HepG2 (cell line): ENCODE data around the gene NPSR1. TPM values are rescaled to one million over a fixed set of nuclear protein-coding genes. Genes with fewer than 3 reads are reported as not detected.

Experiments used
- ATAC-seq: fragments of 200-7000 bp; cut with Tn5 transposase; 3 replicates; pipeline ENCODE4 v1.9.1; 2020; ENCODE audit warnings: mild to moderate bottlenecking, moderate library complexity
- BruUV-seq: library from RNA; stranded (reverse); fragments of 400-500 nt; replicated peaks from 2 replicates; lab custom pipeline; 2021; lab: Mats Ljungman, UMichigan
- CTCF ChIA-PET: fragments of 300-600 bp; formaldehyde crosslinking; extraction: SDS; loops from one replicate; lab custom pipeline; 2021; ENCODE audit warnings: low total read pairs, inconsistent platforms, low intra/inter-chr PET ratio; lab: Yijun Ruan, JAX
- POLR2A ChIA-PET: fragments of 350-600 bp; sonication (Branson Sonifier 250); formaldehyde crosslinking; loops from one replicate; lab custom pipeline; 2020; ENCODE audit warnings: antibody characterized with exemption, inconsistent platforms; lab: Yijun Ruan, JAX
- DNase-seq: peaks from one replicate; pipeline ENCODE4 v3.0.0-alpha.2; 2015; ENCODE audit warnings: low spot score
- FAIRE-seq: peaks from 3 replicates; lab custom pipeline; 2011; peaks lifted over from hg19 to GRCh38; lab: Jason Lieb, UNC
- H2AFZ ChIP-seq: one replicate; pipeline ENCODE4 v1.6.1; 2011; ENCODE audit warnings: low read length, inconsistent platforms
- H3K27ac ChIP-seq: fragments of 300-600 bp; 3 replicates; pipeline ENCODE4 v1.8.0; 2011; ENCODE audit warnings: mixed run types, mild to moderate bottlenecking, mixed read lengths, low read length, inconsistent platforms; ENCODE audit not compliant: insufficient read depth; ENCODE audit errors: extremely low read length
- H3K27me3 ChIP-seq, 2 experiments: fragments of 200-600 bp in 1 of 2; 2 replicates in 1 of 2; 3 replicates in 1 of 2; pipeline versions ENCODE4 v1.6.0 to v1.8.0; 2011; ENCODE audit warnings: low read length in 2 of 2, mild to moderate bottlenecking in 2 of 2, moderate library complexity in 2 of 2, inconsistent platforms in 1 of 2; ENCODE audit not compliant: insufficient read depth in 2 of 2, control insufficient read depth in 1 of 2
- H3K36me3 ChIP-seq, 2 experiments: fragments of 200-600 bp in 1 of 2; replicated peaks in 1 of 2; 2 replicates in 1 of 2; 3 replicates in 1 of 2; pipeline versions ENCODE4 v1.5.1 to v1.8.0; 2011; ENCODE audit warnings: low read length in 2 of 2, inconsistent platforms in 1 of 2; ENCODE audit not compliant: insufficient read depth in 2 of 2, control insufficient read depth in 1 of 2
- H3K4me1 ChIP-seq: 2 replicates; pipeline ENCODE4 v1.5.1; 2012; ENCODE audit warnings: low read length, inconsistent platforms; ENCODE audit not compliant: insufficient read depth
- H3K4me2 ChIP-seq: 2 replicates; pipeline ENCODE4 v1.6.0; 2011; ENCODE audit warnings: low read depth, low read length, inconsistent platforms
- H3K4me3 ChIP-seq, 3 experiments: fragments of 200-600 bp in 1 of 3; sonication (generic), shearing (Covaris generic) in 1 of 3; replicated peaks in 1 of 3; 2 replicates each; pipeline ENCODE4 v1.5.1; 2011 to 2016; ENCODE audit warnings: low read length in 3 of 3, inconsistent platforms in 2 of 3, low read depth in 2 of 3, mild to moderate bottlenecking in 2 of 3, control low read depth in 1 of 3, mixed read lengths in 1 of 3; ENCODE audit not compliant: insufficient read depth in 1 of 3
- H3K79me2 ChIP-seq: one replicate; pipeline ENCODE4 v1.6.1; 2011; ENCODE audit warnings: low read length, inconsistent platforms; ENCODE audit not compliant: insufficient read depth
- H3K9ac ChIP-seq: 2 replicates; pipeline ENCODE4 v1.6.0; 2011; ENCODE audit warnings: mild to moderate bottlenecking, low read depth, low read length, inconsistent platforms; ENCODE audit not compliant: insufficient read depth
- H3K9me3 ChIP-seq: 2 replicates; pipeline ENCODE4 v1.5.1; 2012; ENCODE audit warnings: mild to moderate bottlenecking, low read length
- H4K20me1 ChIP-seq: 2 replicates; pipeline ENCODE4 v1.6.0; 2011; ENCODE audit warnings: inconsistent platforms, mild to moderate bottlenecking, low read length, moderate library complexity; ENCODE audit not compliant: insufficient read depth
- AGO2 ChIP-seq: fragments of 200-400 bp; formaldehyde crosslinking; optimal IDR thresholded peaks from 2 replicates; pipeline ENCODE3; 2017; ENCODE audit warnings: mild to moderate bottlenecking, low read depth, low read length, moderate library complexity
- ATF7 ChIP-seq, 2 experiments: fragments of 450-650 bp in 1 of 2; sonication (generic) in 1 of 2; formaldehyde crosslinking in 1 of 2; IDR thresholded peaks; 2 replicates each; pipeline versions ENCODE4 v1.4.0 to v1.6.1; 2016 to 2020; ENCODE audit warnings: antibody characterized with exemption in 1 of 2, mild to moderate bottlenecking in 1 of 2, missing genetic modification reagents in 1 of 2
- CHCHD3 ChIP-seq: sonication (generic); formaldehyde crosslinking; IDR thresholded peaks from 2 replicates; pipeline ENCODE4 v1.8.0; 2022; ENCODE audit warnings: mild to moderate bottlenecking, missing genetic modification reagents, moderate library complexity
- CHD2 ChIP-seq: IDR thresholded peaks from 2 replicates; pipeline ENCODE4 v1.6.1; 2011; ENCODE audit warnings: low read depth, low read length, improper control_type of control experiment
- HHEX ChIP-seq: IDR thresholded peaks from 2 replicates; pipeline ENCODE4 v1.6.1; 2016; ENCODE audit warnings: control low read depth
- LCORL ChIP-seq, 2 experiments: fragments of 450-650 bp in 1 of 2; sonication (generic) in 1 of 2; formaldehyde crosslinking in 1 of 2; IDR thresholded peaks; 2 replicates each; pipeline versions ENCODE4 v1.5.0 to v1.6.1; 2017 to 2020; ENCODE audit warnings: antibody characterized with exemption in 1 of 2, missing genetic modification reagents in 1 of 2
- MAZ ChIP-seq, 2 experiments: sonication (generic) in 1 of 2; formaldehyde crosslinking in 1 of 2; IDR thresholded peaks; 2 replicates each; pipeline versions ENCODE4 v1.5.0 to v1.6.1; 2012 to 2020; ENCODE audit warnings: low read depth in 2 of 2, mild to moderate bottlenecking in 2 of 2, borderline replicate concordance in 1 of 2, improper control_type of control experiment in 1 of 2, low read length in 1 of 2, missing genetic modification reagents in 1 of 2, moderate library complexity in 1 of 2
- NKX3-1 ChIP-seq: sonication (generic); formaldehyde crosslinking; IDR thresholded peaks from 2 replicates; pipeline ENCODE4 v1.5.0; 2020; ENCODE audit warnings: missing genetic modification reagents
- RBM22 ChIP-seq: fragments of 200-400 bp; formaldehyde crosslinking; optimal IDR thresholded peaks from 2 replicates; pipeline ENCODE3; 2017; ENCODE audit warnings: mild to moderate bottlenecking, low read length, moderate library complexity
- SIX4 ChIP-seq: sonication (generic); formaldehyde crosslinking; IDR thresholded peaks from 2 replicates; pipeline ENCODE4 v1.4.0; 2020; ENCODE audit warnings: missing genetic modification reagents
- ZNF292 ChIP-seq: sonication (generic); formaldehyde crosslinking; IDR thresholded peaks from 2 replicates; pipeline ENCODE4 v1.8.1; 2022; ENCODE audit warnings: mild to moderate bottlenecking, low read depth, missing genetic modification reagents, borderline replicate concordance
- ZNF569 ChIP-seq: sonication (generic); formaldehyde crosslinking; IDR thresholded peaks from 2 replicates; pipeline ENCODE4 v1.5.0; 2020; ENCODE audit warnings: mild to moderate bottlenecking, missing genetic modification reagents, moderate library complexity, borderline replicate concordance
- ZNF724P ChIP-seq: sonication (generic); formaldehyde crosslinking; IDR thresholded peaks from 2 replicates; pipeline ENCODE4 v1.8.0; 2022; ENCODE audit warnings: missing genetic modification reagents, borderline replicate concordance
- WGBS: methylation state at CpG from one replicate; pipeline ENCODE4 v1.1.6; 2017; ENCODE audit warnings: low lambda C conversion rate; 5-methylcytosine and 5-hydroxymethylcytosine counted together
- in situ Hi-C: cut with HindIII; loops from 2 replicates; pipeline ENCODE4 v1.10.0; 2017; ENCODE audit warnings: low pct_unique_long_range_greater_than_20kb; ENCODE audit not compliant: extremely low pct_ligation_motif_present
- intact Hi-C: fragments of 100-400 bp; cut with micrococcal nuclease; formaldehyde crosslinking; loops from one replicate; pipeline ENCODE4 v1.10.0; 2022; ENCODE audit not compliant: unreplicated experiment
- polyA plus RNA-seq, 8 experiments: library from polyadenylated mRNA; depleted of rRNA in 3 of 8; stranded (reverse) in 7 of 8; unstranded in 1 of 8; fragments of >200 nt; fragmentation: Illumina TruSeq in 4 of 8; extraction: Trizol in 4 of 8; gene quantifications; 2 replicates each; pipeline versions ENCODE4 v1.2.1 to v1.2.3, GENCODE V29; 2011 to 2016; ENCODE audit warnings: low read depth in 4 of 8, missing spikeins in 1 of 8, mixed read lengths in 1 of 8; ENCODE audit not compliant: insufficient read depth in 1 of 8
- total RNA-seq, 5 experiments: library from RNA; depleted of rRNA; stranded (reverse); fragments of >200 nt; fragmentation: Illumina TruSeq; extraction: Trizol; gene quantifications; 2 replicates each; pipeline ENCODE4 v1.2.3, GENCODE V29; 2016; ENCODE audit warnings: low read depth in 1 of 5
- TF ChIP-seq, protein P1 (sequence below): sonication (generic); formaldehyde crosslinking; IDR thresholded peaks from 2 replicates; pipeline ENCODE4 v1.4.0; 2020; ENCODE audit warnings: mild to moderate bottlenecking, missing genetic modification reagents
- TF ChIP-seq, protein P2 (sequence below): fragments of 450-650 bp; IDR thresholded peaks from 2 replicates; pipeline ENCODE4 v1.6.1; 2017
- TF ChIP-seq, protein P3 (sequence below): sonication (generic); formaldehyde crosslinking; IDR thresholded peaks from 2 replicates; pipeline ENCODE4 v1.4.0; 2020; ENCODE audit warnings: missing genetic modification reagents, borderline replicate concordance

Gene NPSR1
- total and polyA plus RNA-seq, 2 of the 13 experiments (the other 11 are each of a cell fraction or from before 2014, with no cell fraction given) = not detected

DNA sequence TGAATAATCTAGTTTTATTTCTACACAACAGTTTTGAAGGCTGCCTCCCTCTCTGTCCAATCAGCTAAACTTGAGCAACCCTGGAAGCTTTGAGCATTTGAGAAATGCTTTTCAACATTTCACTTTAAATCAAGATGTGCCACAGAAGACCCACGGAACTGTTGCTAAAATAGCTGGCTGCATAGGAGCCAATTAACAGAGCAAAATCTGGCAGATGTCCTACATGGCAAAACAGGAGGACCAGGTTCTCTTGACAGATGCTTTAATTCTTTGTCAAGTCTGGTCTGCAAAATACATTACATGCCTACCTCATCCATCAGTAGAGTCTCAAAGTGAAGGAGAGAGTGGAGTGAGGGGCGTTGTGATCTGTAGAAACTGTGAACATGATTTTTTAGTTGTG, 193.4 kb downstream of the NPSR1 start:
- no peaks in the 10 kb centered on the region for H4K20me1 ChIP-seq
- no peak for DNase-seq
- no peaks in the 10 kb centered on the region for H3K79me2 ChIP-seq
- no peak for ATAC-seq
- no peaks in the 10 kb centered on the region for H3K4me1 ChIP-seq
- no peak overlapping the region for H3K4me3 ChIP-seq
- FAIRE-seq = no peak
- no peak overlapping the region for H3K4me2 ChIP-seq
- POLR2A ChIA-PET = no interaction called here
- H2AFZ ChIP-seq = no peak overlapping the region
- no peak overlapping the region for H3K9ac ChIP-seq
- in situ Hi-C loops = no loop called here
- no peaks in the 10 kb centered on the region for H3K36me3 ChIP-seq
- BruUV-seq = no TSS peak
- H3K27ac ChIP-seq = no peak overlapping the region
- H3K9me3 ChIP-seq = no peaks in the 10 kb centered on the region
- CTCF ChIA-PET = no interaction called here
- 4% methylated on average over 2 of the region's 2 CpGs for WGBS
- intact Hi-C loops = no loop called here
- no peaks in the 10 kb centered on the region for H3K27me3 ChIP-seq
- TF ChIP-seq AGO2 (no peak), HHEX (CRISPR knock-in tag) (no peak), RBM22 (no peak), CHCHD3 (no peak), LCORL (IDR thresholded peaks at IDR 0.05) (no peak), LCORL (CRISPR knock-in tag; IDR thresholded peaks at IDR 0.05) (no peak), MAZ (IDR thresholded peaks at IDR 0.05; ENCODE audit: borderline replicate concordance, low read depth, low read length) (no peak), MAZ (CRISPR knock-in tag; IDR thresholded peaks at IDR 0.05; ENCODE audit: low read depth) (no peak), CHD2 (no peak), ZNF292 (CRISPR knock-in tag) (no peak), ZNF724P (no peak), SIX4 (CRISPR knock-in tag) (no peak), ZNF569 (CRISPR knock-in tag) (no peak), NKX3-1 (CRISPR knock-in tag) (no peak), ATF7 (IDR thresholded peaks at IDR 0.05) (no peak), ATF7 (CRISPR knock-in tag; IDR thresholded peaks at IDR 0.05) (no peak)
- TF ChIP-seq, protein P1, sequence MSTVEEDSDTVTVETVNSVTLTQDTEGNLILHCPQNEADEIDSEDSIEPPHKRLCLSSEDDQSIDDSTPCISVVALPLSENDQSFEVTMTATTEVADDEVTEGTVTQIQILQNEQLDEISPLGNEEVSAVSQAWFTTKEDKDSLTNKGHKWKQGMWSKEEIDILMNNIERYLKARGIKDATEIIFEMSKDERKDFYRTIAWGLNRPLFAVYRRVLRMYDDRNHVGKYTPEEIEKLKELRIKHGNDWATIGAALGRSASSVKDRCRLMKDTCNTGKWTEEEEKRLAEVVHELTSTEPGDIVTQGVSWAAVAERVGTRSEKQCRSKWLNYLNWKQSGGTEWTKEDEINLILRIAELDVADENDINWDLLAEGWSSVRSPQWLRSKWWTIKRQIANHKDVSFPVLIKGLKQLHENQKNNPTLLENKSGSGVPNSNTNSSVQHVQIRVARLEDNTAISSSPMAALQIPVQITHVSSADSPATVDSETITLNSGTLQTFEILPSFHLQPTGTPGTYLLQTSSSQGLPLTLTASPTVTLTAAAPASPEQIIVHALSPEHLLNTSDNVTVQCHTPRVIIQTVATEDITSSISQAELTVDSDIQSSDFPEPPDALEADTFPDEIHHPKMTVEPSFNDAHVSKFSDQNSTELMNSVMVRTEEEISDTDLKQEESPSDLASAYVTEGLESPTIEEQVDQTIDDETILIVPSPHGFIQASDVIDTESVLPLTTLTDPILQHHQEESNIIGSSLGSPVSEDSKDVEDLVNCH = no peak
- TF ChIP-seq, protein P2, sequence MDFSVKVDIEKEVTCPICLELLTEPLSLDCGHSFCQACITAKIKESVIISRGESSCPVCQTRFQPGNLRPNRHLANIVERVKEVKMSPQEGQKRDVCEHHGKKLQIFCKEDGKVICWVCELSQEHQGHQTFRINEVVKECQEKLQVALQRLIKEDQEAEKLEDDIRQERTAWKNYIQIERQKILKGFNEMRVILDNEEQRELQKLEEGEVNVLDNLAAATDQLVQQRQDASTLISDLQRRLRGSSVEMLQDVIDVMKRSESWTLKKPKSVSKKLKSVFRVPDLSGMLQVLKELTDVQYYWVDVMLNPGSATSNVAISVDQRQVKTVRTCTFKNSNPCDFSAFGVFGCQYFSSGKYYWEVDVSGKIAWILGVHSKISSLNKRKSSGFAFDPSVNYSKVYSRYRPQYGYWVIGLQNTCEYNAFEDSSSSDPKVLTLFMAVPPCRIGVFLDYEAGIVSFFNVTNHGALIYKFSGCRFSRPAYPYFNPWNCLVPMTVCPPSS = no peak
- TF ChIP-seq, protein P3, sequence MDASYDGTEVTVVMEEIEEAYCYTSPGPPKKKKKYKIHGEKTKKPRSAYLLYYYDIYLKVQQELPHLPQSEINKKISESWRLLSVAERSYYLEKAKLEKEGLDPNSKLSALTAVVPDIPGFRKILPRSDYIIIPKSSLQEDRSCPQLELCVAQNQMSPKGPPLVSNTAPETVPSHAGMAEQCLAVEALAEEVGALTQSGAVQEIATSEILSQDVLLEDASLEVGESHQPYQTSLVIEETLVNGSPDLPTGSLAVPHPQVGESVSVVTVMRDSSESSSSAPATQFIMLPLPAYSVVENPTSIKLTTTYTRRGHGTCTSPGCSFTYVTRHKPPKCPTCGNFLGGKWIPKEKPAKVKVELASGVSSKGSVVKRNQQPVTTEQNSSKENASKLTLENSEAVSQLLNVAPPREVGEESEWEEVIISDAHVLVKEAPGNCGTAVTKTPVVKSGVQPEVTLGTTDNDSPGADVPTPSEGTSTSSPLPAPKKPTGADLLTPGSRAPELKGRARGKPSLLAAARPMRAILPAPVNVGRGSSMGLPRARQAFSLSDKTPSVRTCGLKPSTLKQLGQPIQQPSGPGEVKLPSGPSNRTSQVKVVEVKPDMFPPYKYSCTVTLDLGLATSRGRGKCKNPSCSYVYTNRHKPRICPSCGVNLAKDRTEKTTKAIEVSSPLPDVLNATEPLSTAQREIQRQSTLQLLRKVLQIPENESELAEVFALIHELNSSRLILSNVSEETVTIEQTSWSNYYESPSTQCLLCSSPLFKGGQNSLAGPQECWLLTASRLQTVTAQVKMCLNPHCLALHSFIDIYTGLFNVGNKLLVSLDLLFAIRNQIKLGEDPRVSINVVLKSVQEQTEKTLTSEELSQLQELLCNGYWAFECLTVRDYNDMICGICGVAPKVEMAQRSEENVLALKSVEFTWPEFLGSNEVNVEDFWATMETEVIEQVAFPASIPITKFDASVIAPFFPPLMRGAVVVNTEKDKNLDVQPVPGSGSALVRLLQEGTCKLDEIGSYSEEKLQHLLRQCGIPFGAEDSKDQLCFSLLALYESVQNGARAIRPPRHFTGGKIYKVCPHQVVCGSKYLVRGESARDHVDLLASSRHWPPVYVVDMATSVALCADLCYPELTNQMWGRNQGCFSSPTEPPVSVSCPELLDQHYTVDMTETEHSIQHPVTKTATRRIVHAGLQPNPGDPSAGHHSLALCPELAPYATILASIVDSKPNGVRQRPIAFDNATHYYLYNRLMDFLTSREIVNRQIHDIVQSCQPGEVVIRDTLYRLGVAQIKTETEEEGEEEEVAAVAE (CRISPR knock-in tag) = no peak
